ENCODE measurements around the gene BCL2L13.
"Not testable (repeated sequence)": the region's sequence is repeated elsewhere in the genome, so short reads cannot be mapped to it uniquely, and the experiment has no call there.

BCL2L13 gene

GRCh38 chr22:17636850-17637249 lies 1.7 kb upstream of the BCL2L13 start:
- DNase-seq, result not testable (repeated sequence)

GRCh38 chr22:17637490-17638181 lies 921 bp upstream of the BCL2L13 start:
- DNase-seq, result no peak

- DNase-seq, result no peak
These were observed 450 bp upstream of the BCL2L13 start for GRCh38 chr22:17638182-17638431.

GRCh38 chr22:17639247-17639741 lies 737 bp downstream of the BCL2L13 start:
- no peak for DNase-seq

- DNase-seq, result no peak
These were observed 2.7 kb downstream of the BCL2L13 start for GRCh38 chr22:17641269-17641668.

GRCh38 chr22:17642357-17642756 lies 3.8 kb downstream of the BCL2L13 start:
- not testable (repeated sequence) for DNase-seq

- no peak for DNase-seq
These were observed 8.9 kb downstream of the BCL2L13 start for GRCh38 chr22:17647452-17647851.

- DNase-seq, result no peak
These were observed 9.4 kb downstream of the BCL2L13 start for GRCh38 chr22:17647991-17648390.

- DNase-seq, result no peak
These were observed 10.0 kb downstream of the BCL2L13 start for GRCh38 chr22:17648569-17648968.

- DNase-seq, result no peak
These were observed 16.7 kb downstream of the BCL2L13 start for GRCh38 chr22:17655289-17655688.

- no peak for DNase-seq
These were observed 18.4 kb downstream of the BCL2L13 start for GRCh38 chr22:17656870-17657395.

- DNase-seq, result no peak
These were observed 26.0 kb downstream of the BCL2L13 start for GRCh38 chr22:17664414-17665055.

- no peak for DNase-seq
These were observed 26.7 kb downstream of the BCL2L13 start for GRCh38 chr22:17665248-17665647.

GRCh38 chr22:17665854-17666253 lies 27.3 kb downstream of the BCL2L13 start:
- no peak for DNase-seq

GRCh38 chr22:17671521-17672092 lies 33.0 kb downstream of the BCL2L13 start:
- not testable (repeated sequence) for DNase-seq

- no peak for DNase-seq
These were observed 33.9 kb downstream of the BCL2L13 start for GRCh38 chr22:17672417-17672991.

- DNase-seq, result no peak
These were observed 35.6 kb downstream of the BCL2L13 start for GRCh38 chr22:17674152-17674551.

GRCh38 chr22:17675584-17675983 lies 37.0 kb downstream of the BCL2L13 start:
- no peak for DNase-seq

- no peak for DNase-seq
These were observed 40.3 kb downstream of the BCL2L13 start for GRCh38 chr22:17678817-17679385.

- DNase-seq, result no peak
These were observed 45.7 kb downstream of the BCL2L13 start for GRCh38 chr22:17684245-17684644.

- DNase-seq, result no peak
These were observed 54.3 kb downstream of the BCL2L13 start for GRCh38 chr22:17692841-17693240.

GRCh38 chr22:17694193-17694592 lies 55.6 kb downstream of the BCL2L13 start:
- no peak for DNase-seq

- DNase-seq, result no peak
These were observed 56.2 kb downstream of the BCL2L13 start for GRCh38 chr22:17694752-17695151.

All from stimulated activated CD4-positive, alpha-beta T cell treated with anti-CD3 and anti-CD28 coated beads, Interleukin-12 subunit alpha, Interleukin-12 subunit beta, amount 100 ng/mL, for 4 hours (primary cell).